Skeletal muscle tissue (tissue), 4 donors: ENCODE results near the gene MIOS. TPM values are rescaled to one million over a fixed set of nuclear protein-coding genes. Genes with fewer than 3 reads are reported as not detected.

Source experiments
- H3K27ac ChIP-seq: one replicate; pipeline ENCODE4 v1.7.0; 2013; ENCODE audit warnings: mild to moderate bottlenecking, low read depth, low read length, inconsistent platforms
- H3K27me3 ChIP-seq, 3 donors: one replicate each; pipeline ENCODE4 v1.7.0; 2013; ENCODE audit warnings: low read length in 3 of 3; ENCODE audit not compliant: control insufficient read depth in 3 of 3, insufficient read depth in 3 of 3
- H3K36me3 ChIP-seq, 3 donors: one replicate each; pipeline ENCODE4 v1.7.0; 2013; ENCODE audit warnings: low read length in 3 of 3; ENCODE audit not compliant: control insufficient read depth in 3 of 3, insufficient read depth in 3 of 3
- H3K4me1 ChIP-seq, 3 donors: one replicate each; pipeline ENCODE4 v1.7.0; 2013; ENCODE audit warnings: low read length in 3 of 3, mild to moderate bottlenecking in 3 of 3; ENCODE audit not compliant: control insufficient read depth in 3 of 3, insufficient read depth in 3 of 3
- H3K4me3 ChIP-seq, 3 donors: one replicate each; pipeline ENCODE4 v1.7.0; 2013; ENCODE audit warnings: low read length in 3 of 3
- H3K9ac ChIP-seq, 3 donors: one replicate each; pipeline ENCODE4 v1.7.0; 2013; ENCODE audit warnings: low read length in 3 of 3, mild to moderate bottlenecking in 3 of 3, moderate library complexity in 2 of 3, low read depth in 1 of 3
- H3K9me3 ChIP-seq, 3 donors: one replicate each; pipeline ENCODE4 v1.7.0; 2013; ENCODE audit warnings: low read length in 3 of 3; ENCODE audit not compliant: control insufficient read depth in 3 of 3
- total RNA-seq: library from RNA; depleted of rRNA; stranded (reverse); fragments of >200 nt; gene quantifications from one replicate; pipeline ENCODE4 v1.2.3, GENCODE V29; 2014
- donor health status: Osteomylitis.

MIOS gene
- total RNA-seq, 1 donor from 2014 or later, result 35.5 TPM

DNA sequence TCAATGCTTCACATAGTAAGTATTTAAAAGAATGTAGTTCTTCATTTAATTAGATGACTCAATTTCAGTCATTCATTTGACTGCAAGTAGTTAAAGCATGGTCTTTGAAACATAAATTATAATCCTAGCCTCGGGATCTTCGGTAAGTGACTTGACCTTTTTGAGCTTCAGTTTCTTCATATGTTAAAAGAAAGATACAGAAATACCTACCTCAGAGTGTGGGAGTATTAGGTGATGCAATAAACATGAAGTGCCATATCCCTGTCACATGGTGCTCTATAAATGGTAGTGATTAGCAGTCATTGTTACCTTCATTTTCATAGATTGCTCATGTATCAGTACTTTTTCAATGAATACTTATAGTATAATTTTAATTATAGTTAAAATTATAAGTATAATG is 42.6 kb downstream of the MIOS start:
- no peak overlapping the region for H3K4me3 ChIP-seq
- no peak overlapping the region for H3K27ac ChIP-seq
- H3K4me1 ChIP-seq, result no peaks in the 10 kb centered on the region
- H3K9me3 ChIP-seq, result no peaks in the 10 kb centered on the region
- H3K9ac ChIP-seq, result no peak overlapping the region
- H3K36me3 ChIP-seq, result peaks cover 9 to 11% (median 10%) of the 10 kb centered on the region in 3 donors
- H3K27me3 ChIP-seq, result no peaks in the 10 kb centered on the region

DNA sequence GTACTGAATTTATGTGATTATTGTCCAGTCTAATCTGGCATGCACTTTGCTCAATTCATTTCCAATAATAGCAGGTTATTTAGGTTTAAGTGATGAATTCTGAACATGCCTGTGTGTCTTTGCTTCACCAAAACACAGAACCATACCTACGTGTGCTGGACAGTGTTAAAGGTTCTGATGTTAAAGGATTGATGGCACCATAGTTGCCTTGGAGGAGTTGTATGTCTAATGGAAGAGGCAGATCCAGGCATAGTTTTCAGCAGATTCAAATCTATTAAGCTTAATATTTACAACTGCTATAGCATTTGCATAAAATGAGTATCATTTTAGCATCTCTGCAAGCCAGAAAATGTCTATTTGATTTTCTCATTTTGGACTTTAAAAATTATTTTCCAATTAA is 45.8 kb downstream of the MIOS start:
- Histone ChIP-seq H3K4me3 (no peak overlapping the region), H3K36me3 (peaks cover 0 to 6% (median 5%) of the 10 kb centered on the region in 3 donors), H3K4me1 (no peaks in the 10 kb centered on the region), H3K9me3 (no peaks in the 10 kb centered on the region), H3K27me3 (no peaks in the 10 kb centered on the region), H3K9ac (no peak overlapping the region), H3K27ac (no peak overlapping the region)

DNA sequence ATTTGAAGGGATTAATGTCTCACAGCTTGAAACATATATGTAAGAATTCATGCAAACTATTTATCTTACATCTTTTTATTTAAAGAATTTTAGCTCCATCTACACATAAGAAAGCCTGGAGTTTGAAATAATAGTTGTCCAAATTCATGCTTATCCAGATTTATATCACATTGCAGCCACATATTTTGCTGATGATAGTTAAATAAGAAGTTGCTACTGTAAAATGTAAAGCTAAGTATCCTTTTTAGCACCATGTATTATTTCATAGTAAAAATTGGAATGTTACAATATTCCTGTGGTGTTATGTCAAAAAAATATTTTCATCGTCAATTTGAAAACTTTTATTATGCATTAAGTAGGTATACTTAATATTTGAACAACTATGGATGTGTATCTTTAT is 46.5 kb downstream of the MIOS start:
- H3K27me3 ChIP-seq, result no peaks in the 10 kb centered on the region
- peaks cover 0 to 2% (median 0%) of the 10 kb centered on the region in 3 donors for H3K36me3 ChIP-seq
- no peaks in the 10 kb centered on the region for H3K9me3 ChIP-seq

DNA sequence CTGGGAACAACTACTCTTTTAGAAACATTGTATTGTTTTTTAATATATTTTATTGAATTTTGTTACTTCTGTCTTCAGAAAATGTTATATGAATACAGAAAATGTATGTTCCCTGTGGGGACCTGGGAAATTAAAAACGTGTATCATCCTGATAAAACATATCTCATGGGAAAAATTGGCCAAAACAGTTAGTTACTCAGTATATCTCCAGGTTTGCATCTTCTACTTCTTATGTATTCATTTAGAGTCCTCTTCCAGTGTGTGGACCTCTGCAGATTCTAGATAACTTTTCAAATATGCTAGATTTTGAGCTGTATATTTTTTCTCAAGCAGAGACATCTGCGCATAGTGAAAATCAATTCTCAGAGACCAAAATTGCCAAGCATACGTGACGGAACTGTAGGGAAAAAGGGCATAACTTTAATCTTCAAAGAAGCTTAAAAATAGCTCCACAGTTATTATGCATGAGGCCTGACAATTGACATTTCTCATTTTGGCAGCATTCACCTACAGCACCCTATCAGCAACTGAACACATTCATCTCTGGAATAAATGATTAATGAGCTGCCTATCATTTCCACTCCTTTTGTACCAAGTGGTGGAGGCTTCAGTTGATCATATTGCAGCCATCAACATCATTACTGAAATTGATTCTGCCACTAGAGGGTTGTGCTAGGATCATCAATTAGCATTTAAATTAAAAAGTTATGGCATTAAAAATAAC is 47.5 kb downstream of the MIOS start:
- Histone ChIP-seq H3K27ac (no peak overlapping the region), H3K27me3 (no peaks in the 10 kb centered on the region), H3K9ac (no peak overlapping the region), H3K9me3 (no peaks in the 10 kb centered on the region), H3K4me1 (no peaks in the 10 kb centered on the region), H3K36me3 (peaks cover 0 to 2% (median 0%) of the 10 kb centered on the region in 3 donors), H3K4me3 (no peak overlapping the region)

More for the DNA sequence above, 46.5 kb downstream of the MIOS start:
- H3K27ac ChIP-seq, result no peak overlapping the region
- H3K4me1 ChIP-seq, result no peaks in the 10 kb centered on the region
- no peak overlapping the region for H3K4me3 ChIP-seq
- H3K9ac ChIP-seq, result no peak overlapping the region

DNA sequence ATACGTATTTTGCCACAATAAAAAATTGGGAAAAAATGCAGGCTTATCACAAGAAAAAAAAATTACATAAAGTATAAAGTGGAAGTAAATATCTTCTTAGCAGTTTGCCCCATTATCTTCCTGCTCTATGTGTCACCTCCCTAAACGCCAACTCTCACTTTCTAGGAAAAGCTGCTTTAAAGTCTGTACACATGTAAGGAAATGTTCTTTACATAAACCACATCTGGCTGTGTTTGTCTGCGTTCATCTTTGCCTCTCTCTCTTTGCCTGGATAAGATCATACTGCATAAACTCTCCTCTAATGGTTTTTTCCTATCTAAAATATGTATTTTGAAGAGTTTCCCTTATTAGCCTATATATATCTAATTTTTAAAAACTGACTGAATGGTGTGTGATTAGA is 50.9 kb downstream of the MIOS start:
- Histone ChIP-seq H3K27me3 (no peaks in the 10 kb centered on the region), H3K9ac (no peak overlapping the region), H3K4me3 (no peak overlapping the region), H3K9me3 (no peaks in the 10 kb centered on the region), H3K4me1 (no peaks in the 10 kb centered on the region), H3K36me3 (no peaks in the 10 kb centered on the region), H3K27ac (no peak overlapping the region)

DNA sequence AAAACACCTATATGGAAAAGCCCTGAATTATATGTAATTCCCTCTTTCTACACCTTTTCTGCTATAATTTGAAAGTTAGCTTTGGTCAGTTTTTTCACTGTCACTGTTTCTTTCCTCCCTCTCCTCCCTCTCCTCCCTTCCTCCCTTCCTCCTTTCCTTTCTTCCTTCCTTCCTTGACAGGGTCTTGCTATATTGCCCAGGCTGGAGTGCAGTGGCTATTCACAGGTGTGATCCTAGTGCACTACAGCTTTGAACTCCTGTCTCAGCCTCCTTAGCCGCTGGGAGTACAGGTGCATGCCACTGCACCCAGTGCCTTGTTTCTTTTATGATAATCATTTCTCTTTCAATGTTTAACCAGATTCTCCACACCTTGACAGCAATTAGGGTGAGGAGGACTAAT is 51.7 kb downstream of the MIOS start:
- no peaks in the 10 kb centered on the region for H3K36me3 ChIP-seq
- H3K27me3 ChIP-seq, result no peaks in the 10 kb centered on the region
- H3K27ac ChIP-seq, result no peak overlapping the region
- no peak overlapping the region for H3K4me3 ChIP-seq
- no peaks in the 10 kb centered on the region for H3K4me1 ChIP-seq
- H3K9ac ChIP-seq, result no peak overlapping the region
- H3K9me3 ChIP-seq, result no peaks in the 10 kb centered on the region

DNA sequence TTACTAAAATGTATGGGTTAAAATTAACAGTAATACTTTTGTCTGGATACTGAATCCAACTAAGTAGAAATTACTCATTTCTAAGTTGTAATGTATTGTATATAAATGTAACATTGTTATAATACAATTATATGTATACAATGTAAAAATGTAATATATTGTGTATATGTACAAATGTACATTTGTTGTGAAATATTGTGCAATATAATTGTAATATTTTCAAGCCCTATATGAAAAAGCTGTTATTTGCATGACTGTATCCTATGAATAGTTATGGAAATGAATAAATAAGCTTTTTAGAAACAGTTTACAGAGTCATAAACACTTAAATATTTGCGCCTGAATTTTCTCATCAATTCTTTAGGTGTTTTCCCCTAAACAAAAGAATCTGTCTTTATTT is 53.6 kb downstream of the MIOS start:
- no peaks in the 10 kb centered on the region for H3K4me1 ChIP-seq
- H3K36me3 ChIP-seq, result no peaks in the 10 kb centered on the region
- no peak overlapping the region for H3K9ac ChIP-seq
- no peaks in the 10 kb centered on the region for H3K9me3 ChIP-seq
- H3K4me3 ChIP-seq, result no peak overlapping the region
- no peak overlapping the region for H3K27ac ChIP-seq
- no peaks in the 10 kb centered on the region for H3K27me3 ChIP-seq

DNA sequence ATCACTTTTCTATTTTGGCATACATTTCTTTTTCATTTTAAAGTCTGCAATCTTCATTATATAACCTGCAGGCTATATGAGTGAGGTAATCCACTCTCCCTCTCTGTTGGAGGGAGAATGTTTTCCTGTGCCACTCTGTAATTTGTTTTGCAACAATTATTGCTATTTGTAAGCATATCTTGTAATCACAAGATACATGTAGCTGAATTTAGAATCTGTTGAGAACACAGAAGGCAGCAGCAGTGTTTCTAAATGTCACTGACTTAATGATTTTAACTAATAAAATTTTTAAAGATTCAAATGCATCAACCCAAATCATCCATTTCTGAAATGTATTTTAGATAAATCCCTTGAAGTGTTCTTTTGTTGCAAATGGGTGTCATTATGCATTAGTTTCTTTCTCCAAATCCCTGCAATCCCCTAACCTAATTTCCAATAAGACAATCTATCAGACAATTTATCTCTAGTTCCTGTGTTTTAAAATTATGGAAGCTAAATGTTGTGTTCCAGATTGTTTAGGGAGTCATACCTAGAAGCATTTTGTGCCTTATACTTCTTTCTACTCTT is 54.0 kb downstream of the MIOS start:
- no peaks in the 10 kb centered on the region for H3K36me3 ChIP-seq
- no peak overlapping the region for H3K9ac ChIP-seq
- no peaks in the 10 kb centered on the region for H3K4me1 ChIP-seq
- no peak overlapping the region for H3K27ac ChIP-seq
- H3K4me3 ChIP-seq, result no peak overlapping the region
- H3K27me3 ChIP-seq, result no peaks in the 10 kb centered on the region
- H3K9me3 ChIP-seq, result no peaks in the 10 kb centered on the region

DNA sequence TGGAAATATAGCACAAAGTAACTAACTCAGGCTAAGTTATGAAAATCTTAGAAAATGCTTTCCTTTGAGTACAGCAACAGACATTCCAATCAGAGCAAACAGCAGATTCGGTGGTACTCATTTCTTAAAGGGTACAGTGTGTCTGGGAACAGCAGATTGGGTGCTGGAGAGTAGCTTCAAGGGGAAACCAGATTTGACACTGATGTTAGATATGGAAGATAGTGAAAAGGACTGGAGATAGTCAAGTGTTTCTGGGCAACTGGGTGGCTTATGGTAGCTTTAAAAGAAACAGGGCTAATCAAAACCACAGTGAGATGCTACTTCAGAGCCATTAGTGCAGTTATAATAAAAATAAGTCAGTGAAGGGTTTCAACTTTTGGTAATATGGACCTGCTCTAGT is 61.8 kb downstream of the MIOS start:
- Histone ChIP-seq H3K36me3 (no peaks in the 10 kb centered on the region), H3K9me3 (no peaks in the 10 kb centered on the region), H3K4me1 (no peaks in the 10 kb centered on the region), H3K27me3 (no peaks in the 10 kb centered on the region), H3K9ac (no peak overlapping the region), H3K4me3 (no peak overlapping the region), H3K27ac (no peak overlapping the region)

DNA sequence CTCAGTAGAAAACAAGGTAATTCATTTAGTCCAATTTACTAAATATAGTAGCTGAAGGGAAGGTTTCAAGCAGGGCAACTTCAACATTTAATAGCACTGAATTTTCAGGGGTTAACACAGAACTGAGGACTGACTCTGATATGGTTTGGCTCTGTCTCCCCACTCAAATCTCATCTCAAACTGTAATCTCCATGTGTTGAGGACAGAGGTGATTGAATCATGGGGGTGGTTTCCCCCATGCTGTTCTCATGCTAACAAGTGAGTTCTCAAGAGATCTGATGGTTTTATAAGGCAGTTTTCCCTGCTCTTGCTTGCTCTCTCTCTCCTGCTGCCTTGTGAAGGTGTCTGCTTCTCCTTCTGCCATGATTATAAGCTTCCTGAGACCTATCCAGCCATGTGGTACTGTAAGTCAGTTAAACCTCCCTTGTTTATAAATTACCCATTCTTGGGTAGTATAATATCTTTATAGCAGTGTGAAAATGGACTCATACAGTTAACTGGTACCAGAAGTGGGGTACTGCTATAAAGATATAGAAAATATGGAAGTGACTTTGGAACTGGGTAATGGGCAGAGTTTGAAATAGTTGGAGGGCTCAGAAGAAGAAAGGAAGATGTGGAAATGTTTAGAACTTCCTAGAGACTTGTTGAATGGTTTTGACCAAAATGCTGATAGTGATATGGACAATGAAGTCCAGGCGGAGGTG is 64.1 kb downstream of the MIOS start:
- Histone ChIP-seq H3K9ac (no peak overlapping the region), H3K4me3 (no peak overlapping the region), H3K4me1 (no peaks in the 10 kb centered on the region), H3K36me3 (no peaks in the 10 kb centered on the region), H3K27me3 (no peaks in the 10 kb centered on the region), H3K27ac (no peak overlapping the region), H3K9me3 (no peaks in the 10 kb centered on the region)
